Fibroblast of lung (primary cell): ENCODE data around the gene TTC9C.

Experiments
- CTCF ChIP-seq, 2 donors: IDR thresholded peaks in 1 of 2; conservative IDR thresholded peaks in 1 of 2; 1 replicate in 1 of 2; 2 replicates in 1 of 2; pipeline ENCODE4 v1.5.1; 2011 to 2012; ENCODE audit warnings: low read length in 2 of 2, control low read depth in 1 of 2, inconsistent platforms in 1 of 2, low read depth in 1 of 2, mild to moderate bottlenecking in 1 of 2
- EZH2 ChIP-seq: IDR thresholded peaks from 2 replicates; pipeline ENCODE4 v1.5.1; 2012; ENCODE audit warnings: low read length, control low read depth, mild to moderate bottlenecking; ENCODE audit errors: missing control alignments

GRCh38 chr11:62682518-62682917, 45.8 kb upstream of the TTC9C start:
- no peak for TF ChIP-seq CTCF (conservative IDR thresholded peaks at IDR 0.05 in 1 of 2, IDR thresholded peaks at IDR 0.05 in 1 of 2; ENCODE audit: low read depth in 1 of 2, low read length in 2 of 2)
- TF ChIP-seq EZH2 = no peak
